Activated effector memory CD4-positive, alpha-beta T cell treated with Interleukin-2 at 50 U/mL for 16 hours (primary cell): ENCODE data around the gene HDAC5.

Experiments used
- DNase-seq: peaks from one replicate; pipeline ENCODE4 v3.0.0-alpha.2; 2020

The HDAC5 gene

DNA sequence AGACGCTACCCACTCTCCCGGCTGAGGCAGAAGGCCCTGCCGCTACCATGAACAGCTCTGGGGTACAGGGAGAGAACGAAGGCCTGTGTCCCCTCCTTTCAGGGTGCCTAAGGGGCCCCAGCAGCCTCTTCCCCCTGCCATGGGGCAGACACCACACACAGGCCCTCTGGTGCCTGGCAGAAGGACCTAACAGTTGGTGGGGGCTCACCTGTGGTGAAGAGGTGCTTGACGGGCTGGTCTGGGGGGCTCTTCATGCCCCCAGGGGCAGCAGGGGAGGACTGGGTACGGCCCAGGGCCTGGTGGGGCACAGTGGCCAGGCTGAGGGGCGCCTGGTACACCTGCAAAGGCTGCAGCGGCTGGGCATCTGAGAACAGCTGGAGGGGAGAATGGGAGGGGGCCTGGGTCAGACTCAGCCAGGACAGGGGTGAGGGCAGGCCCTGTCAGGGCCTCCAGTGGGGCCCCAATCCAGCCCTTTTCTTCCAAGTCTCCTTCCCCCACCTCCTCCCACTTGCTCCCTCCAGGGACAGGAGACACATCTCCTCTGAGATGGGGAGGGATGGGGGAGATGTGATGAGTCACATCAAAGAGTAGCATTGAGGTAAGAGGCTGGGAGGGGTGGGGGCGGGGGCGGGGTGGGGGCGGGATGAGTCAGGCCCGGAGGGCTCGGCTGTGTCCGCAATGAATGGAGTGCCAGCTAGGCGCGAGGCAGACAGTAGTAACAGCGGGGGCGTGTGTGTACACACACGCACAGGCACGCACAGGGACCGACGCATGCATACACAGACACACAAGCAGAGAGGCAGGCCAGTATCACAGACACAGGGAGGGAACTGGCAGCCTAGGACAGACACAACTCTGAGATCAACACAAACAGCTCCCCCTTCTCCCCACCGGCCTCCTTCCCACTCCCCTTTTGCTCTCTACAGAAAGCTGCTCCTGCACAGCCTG, 36.8 kb downstream of the HDAC5 start:
- peak; percentile 9 for DNase-seq

DNA sequence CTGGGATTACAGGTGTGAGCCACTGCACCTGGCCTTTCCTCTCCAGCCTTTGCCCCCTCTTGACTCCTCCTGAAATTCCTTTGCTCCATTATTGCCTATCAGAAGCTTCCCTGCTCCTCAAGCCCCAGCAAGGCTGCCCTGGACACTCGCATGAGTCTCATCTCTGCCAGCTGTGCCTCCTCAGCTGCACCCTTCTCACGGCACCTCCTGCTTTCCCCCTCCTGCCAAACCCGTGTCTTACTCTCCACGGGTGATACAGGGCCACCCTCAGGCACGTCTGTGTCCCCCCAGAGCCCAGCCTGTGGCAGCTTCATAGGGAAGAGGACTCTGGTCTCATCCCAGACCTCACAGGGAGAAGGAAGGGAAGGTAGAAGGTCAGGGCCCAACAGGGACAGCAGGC, 37.5 kb downstream of the HDAC5 start:
- DNase-seq, result no peak

- no peak for DNase-seq
Measured at GRCh38 chr17:44084921-44085320, 38.5 kb downstream of the HDAC5 start.

DNA sequence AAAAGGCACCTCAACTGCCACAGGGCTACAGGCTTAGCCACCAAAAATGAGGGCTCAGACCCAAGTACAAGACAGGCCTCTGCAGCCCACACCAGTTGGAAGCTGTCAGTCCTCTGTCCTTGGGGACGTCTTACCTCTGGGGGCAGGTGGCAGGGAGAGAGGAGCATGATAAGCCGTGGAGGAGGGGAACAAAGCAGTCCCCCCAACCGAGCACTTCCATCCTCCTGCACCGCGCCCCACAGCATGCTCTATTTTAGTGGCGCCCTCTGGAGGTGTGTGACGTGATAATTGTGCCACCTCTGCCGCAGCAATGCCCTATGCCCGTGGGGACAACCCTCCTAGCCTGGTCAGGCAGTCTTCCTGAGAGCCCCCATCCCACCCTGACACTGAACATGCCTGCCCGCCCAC, 39.3 kb downstream of the HDAC5 start:
- DNase-seq, result no peak

- no peak for DNase-seq
Measured at GRCh38 chr17:44083250-44083849, 40.1 kb downstream of the HDAC5 start.

DNA sequence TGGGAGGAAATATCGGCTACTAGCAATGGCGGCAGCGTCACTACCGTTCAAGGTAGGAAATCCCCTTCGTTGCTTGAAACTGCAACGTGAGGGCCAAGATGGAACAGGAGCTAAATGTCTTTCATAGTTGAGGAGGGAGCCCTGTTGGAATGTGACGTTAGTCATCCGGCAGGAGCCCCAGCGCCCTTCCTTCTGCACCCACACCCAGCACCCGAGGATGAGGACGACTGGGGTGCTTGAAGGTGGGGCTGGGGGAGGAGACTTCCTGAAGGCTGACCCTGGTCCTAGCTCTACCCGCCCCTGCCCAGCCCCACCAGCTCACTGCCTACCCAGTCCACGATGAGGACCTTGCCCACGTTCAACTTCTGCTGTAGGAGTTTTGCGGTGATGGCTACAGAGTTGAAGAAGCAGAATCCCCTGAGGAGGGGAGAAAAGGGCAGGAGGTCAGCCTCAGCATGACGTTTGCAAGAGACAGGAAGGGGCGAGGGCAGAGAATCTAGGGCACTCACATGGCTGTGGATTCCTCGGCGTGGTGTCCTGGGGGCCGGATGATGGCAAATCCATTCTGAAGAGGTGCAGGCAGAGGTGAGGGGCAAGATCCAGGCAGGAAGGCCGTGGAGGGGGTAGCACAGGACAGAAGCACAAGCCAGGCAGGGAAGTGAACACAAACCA, 41.0 kb downstream of the HDAC5 start:
- no peak for DNase-seq

GRCh38 chr17:44081681-44082080, 41.8 kb downstream of the HDAC5 start:
- DNase-seq, result no peak

GRCh38 chr17:44079877-44080821, 43.3 kb downstream of the HDAC5 start:
- DNase-seq, result no peak

- no peak for DNase-seq
Measured at GRCh38 chr17:44078412-44078811, 45.0 kb downstream of the HDAC5 start.

GRCh38 chr17:44077595-44077909, 45.9 kb downstream of the HDAC5 start:
- DNase-seq, result no peak

- no peak for DNase-seq
Measured at GRCh38 chr17:44076716-44077594, 46.5 kb downstream of the HDAC5 start.

DNA sequence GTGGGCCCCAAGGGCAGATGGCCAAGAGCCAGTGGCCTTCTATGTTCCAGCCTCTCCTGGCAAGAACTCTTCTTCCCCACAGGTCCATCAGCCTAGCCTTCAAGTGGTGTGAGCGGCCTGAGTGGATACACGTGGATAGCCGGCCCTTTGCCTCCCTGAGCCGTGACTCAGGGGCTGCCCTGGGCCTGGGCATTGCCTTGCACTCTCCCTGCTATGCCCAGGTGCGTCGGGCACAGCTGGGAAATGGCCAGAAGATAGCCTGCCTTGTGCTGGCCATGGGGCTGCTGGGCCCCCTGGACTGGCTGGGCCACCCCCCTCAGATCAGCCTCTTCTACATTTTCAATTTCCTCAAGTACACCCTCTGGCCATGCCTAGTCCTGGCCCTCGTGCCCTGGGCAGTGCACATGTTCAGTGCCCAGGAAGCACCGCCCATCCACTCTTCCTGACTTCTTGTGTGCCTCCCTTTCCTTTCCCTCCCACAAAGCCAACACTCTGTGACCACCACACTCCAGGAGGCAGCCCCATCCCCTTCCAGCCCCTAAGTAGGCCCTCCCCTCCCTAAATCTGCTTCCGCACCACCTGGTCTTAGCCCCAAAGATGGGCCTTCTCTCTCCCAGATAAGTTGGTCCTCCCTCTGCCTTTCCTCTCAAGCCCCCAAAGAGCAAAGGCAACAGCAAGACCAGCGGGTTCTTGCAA, 47.7 kb downstream of the HDAC5 start:
- no peak for DNase-seq

DNA sequence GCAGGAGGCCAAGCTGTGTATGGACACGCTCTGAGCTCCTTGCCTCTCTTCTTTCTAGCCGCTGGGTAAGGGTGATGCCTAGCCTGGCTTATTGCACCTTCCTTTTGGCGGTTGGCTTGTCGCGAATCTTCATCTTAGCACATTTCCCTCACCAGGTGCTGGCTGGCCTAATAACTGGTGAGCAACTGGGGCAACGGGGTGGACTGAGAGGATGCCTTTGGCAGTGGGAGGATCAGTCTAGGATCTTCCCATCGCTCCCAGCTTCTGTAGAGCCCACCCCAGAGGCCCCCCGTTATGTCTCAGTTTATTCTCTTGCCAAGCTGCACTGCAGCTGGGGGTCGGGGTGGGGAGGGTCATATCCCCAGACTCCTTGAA, 48.5 kb downstream of the HDAC5 start:
- DNase-seq, result no peak

GRCh38 chr17:44074231-44074910, 49.1 kb downstream of the HDAC5 start:
- DNase-seq, result no peak

DNA sequence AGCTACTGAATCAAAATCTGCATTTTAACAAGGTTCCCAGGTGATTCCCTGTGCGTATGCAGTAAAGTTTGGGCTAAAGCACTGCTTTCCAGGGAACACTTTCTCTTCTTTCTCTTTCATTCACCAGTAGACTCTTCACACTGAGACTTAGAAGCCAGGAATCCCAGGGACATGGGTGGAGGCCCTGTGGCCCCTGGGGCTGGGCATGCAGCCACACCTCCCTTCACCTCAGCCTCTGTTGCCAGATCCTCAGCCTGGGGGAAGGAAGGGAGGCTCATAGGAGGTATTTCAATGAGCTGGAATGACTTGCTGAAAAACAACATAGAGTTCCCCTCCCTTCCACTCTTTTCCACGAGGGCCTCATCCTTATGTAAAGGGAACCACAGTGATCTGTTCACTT, 51.7 kb downstream of the HDAC5 start:
- DNase-seq, result no peak

- no peak for DNase-seq
Measured at GRCh38 chr17:44071198-44071520, 52.3 kb downstream of the HDAC5 start.

- DNase-seq, result peak; percentile 63
Measured at GRCh38 chr17:44070455-44071197, 52.8 kb downstream of the HDAC5 start, which contains the start of gene G6PC3. G6PC3 (plus strand) TSS chr17:44070735; CDS start chr17:44070966, 231 bp downstream.

DNA sequence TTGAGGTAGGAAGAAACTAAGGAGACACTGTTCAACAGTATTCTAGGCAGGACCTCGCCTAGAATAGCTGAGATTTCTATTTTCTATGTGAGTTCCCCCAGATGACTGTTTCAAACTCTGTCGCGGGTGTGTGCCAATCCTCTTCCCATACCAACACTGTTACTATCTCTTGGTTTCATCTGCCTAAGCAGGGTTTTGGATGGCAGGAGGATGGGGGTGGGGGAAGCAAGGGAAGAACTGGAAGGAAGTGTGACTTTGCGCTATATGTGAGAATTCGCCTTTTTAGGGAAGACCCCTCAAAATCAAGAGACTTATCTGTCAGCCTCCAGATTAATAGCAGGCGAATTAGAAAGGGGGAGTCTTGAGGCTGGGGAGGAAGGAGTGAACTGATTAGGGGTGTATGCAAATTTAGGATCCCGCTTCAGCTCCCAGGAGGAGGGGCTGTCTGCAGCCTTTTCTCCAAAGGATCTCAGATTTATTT, 53.4 kb downstream of the HDAC5 start:
- DNase-seq, result no peak

DNA sequence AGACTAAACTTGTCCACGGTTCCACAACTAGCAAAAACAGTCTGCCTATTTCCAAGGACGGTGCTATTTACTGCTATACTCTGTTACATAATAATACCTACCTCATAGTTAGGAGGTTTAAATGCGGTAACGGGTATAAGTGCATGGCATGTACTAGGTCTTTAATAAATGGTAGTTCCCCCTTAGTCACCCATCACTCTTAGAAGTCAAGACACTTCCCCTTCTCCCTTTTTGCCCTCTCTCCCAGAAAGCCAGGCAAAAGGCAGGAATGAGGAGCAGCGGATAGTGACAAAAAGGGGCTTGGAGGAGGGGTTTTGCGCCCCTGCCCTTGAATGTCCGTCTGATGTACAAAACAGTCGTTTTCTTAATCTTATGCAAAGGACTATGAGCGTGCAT, 55.9 kb downstream of the HDAC5 start:
- no peak for DNase-seq
